Activated CD8-positive, alpha-beta memory T cell treated with anti-CD3 and anti-CD28 coated beads, Interleukin-2, amount 50 U/mL, for 24 hours (primary cell): Measurements from ENCODE around the gene ZNF761.
"Not testable (repeated sequence)": the region's sequence is repeated elsewhere in the genome, so short reads cannot be mapped to it uniquely, and the experiment has no call there.

Experiments used
- DNase-seq: peaks from one replicate; pipeline ENCODE4 v3.0.0-alpha.2; 2020; ENCODE audit errors: extremely low read depth

Gene ZNF761

GRCh38 chr19:53460131-53460721, 28.4 kb downstream of the ZNF761 start:
- not testable (repeated sequence) for DNase-seq

GRCh38 chr19:53461866-53462265, 30.1 kb downstream of the ZNF761 start:
- no peak for DNase-seq

- DNase-seq: no peak
Measured at GRCh38 chr19:53462861-53463260, 31.1 kb downstream of the ZNF761 start.

GRCh38 chr19:53463263-53463662, 31.5 kb downstream of the ZNF761 start:
- no peak for DNase-seq

GRCh38 chr19:53466726-53467484, 35.1 kb downstream of the ZNF761 start:
- no peak for DNase-seq

- peak; percentile 87 for DNase-seq
Measured at GRCh38 chr19:53467485-53468262, 35.9 kb downstream of the ZNF761 start, which contains the start of gene ZNF813. Gene ZNF813, plus strand, starts transcription at chr19:53467733. Its CDS starts 16,090 bp downstream, at chr19:53483823.

- not testable (repeated sequence) for DNase-seq
Measured at GRCh38 chr19:53468628-53469027, 36.8 kb downstream of the ZNF761 start.

- no peak for DNase-seq
Measured at GRCh38 chr19:53471916-53472315, 40.1 kb downstream of the ZNF761 start.

- DNase-seq: not testable (repeated sequence)
Measured at GRCh38 chr19:53474832-53475231, 43.0 kb downstream of the ZNF761 start.

GRCh38 chr19:53475470-53475869, 43.7 kb downstream of the ZNF761 start:
- DNase-seq: not testable (repeated sequence)

- not testable (repeated sequence) for DNase-seq
Measured at GRCh38 chr19:53483751-53484150, 52.0 kb downstream of the ZNF761 start.

GRCh38 chr19:53485046-53486004, 53.5 kb downstream of the ZNF761 start:
- no peak for DNase-seq

GRCh38 chr19:53492153-53492552, 60.4 kb downstream of the ZNF761 start:
- DNase-seq: no peak

GRCh38 chr19:53497311-53498023, 65.7 kb downstream of the ZNF761 start:
- DNase-seq: not testable (repeated sequence)

GRCh38 chr19:53498024-53498395, 66.2 kb downstream of the ZNF761 start:
- DNase-seq: not testable (repeated sequence)

GRCh38 chr19:53503151-53503550, 71.4 kb downstream of the ZNF761 start:
- not testable (repeated sequence) for DNase-seq

- DNase-seq: not testable (repeated sequence)
Measured at GRCh38 chr19:53503671-53504364, 72.0 kb downstream of the ZNF761 start.

- not testable (repeated sequence) for DNase-seq
Measured at GRCh38 chr19:53504365-53504703, 72.5 kb downstream of the ZNF761 start.

GRCh38 chr19:53504885-53505284, 73.1 kb downstream of the ZNF761 start:
- DNase-seq: no peak

GRCh38 chr19:53506728-53507127, 74.9 kb downstream of the ZNF761 start:
- DNase-seq: no peak
